ENCODE measurements around the gene MAPK10. TPM values are rescaled to one million over a fixed set of nuclear protein-coding genes. Genes with fewer than 3 reads are reported as not detected.

Gene MAPK10
- total RNA-seq, 2 donors from 2014 or later = 49.7 to 64.9 TPM

- Histone ChIP-seq H3K4me1 (replicated peaks) (no peaks in the 10 kb centered on the region), H3K4me3 (no peak overlapping the region), H3K27me3 (replicated peaks; ENCODE audit: insufficient read depth) (no peaks in the 10 kb centered on the region), H3K9me3 (no peaks in the 10 kb centered on the region), H3K36me3 (no peaks in the 10 kb centered on the region), H3K27ac (no peak overlapping the region)
- TF ChIP-seq, protein P1, sequence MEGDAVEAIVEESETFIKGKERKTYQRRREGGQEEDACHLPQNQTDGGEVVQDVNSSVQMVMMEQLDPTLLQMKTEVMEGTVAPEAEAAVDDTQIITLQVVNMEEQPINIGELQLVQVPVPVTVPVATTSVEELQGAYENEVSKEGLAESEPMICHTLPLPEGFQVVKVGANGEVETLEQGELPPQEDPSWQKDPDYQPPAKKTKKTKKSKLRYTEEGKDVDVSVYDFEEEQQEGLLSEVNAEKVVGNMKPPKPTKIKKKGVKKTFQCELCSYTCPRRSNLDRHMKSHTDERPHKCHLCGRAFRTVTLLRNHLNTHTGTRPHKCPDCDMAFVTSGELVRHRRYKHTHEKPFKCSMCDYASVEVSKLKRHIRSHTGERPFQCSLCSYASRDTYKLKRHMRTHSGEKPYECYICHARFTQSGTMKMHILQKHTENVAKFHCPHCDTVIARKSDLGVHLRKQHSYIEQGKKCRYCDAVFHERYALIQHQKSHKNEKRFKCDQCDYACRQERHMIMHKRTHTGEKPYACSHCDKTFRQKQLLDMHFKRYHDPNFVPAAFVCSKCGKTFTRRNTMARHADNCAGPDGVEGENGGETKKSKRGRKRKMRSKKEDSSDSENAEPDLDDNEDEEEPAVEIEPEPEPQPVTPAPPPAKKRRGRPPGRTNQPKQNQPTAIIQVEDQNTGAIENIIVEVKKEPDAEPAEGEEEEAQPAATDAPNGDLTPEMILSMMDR (IDR thresholded peaks at IDR 0.05) = no peak
- TF ChIP-seq POLR2A (IDR thresholded peaks at IDR 0.05) (no peak), POLR2AphosphoS5 (IDR thresholded peaks at IDR 0.05) (no peak)
- intact Hi-C loops (cut with DNase I) = loop anchor here (10.0 kb wide), 1 partner anchor 167 kb away; no protein-coding TSS in a partner anchor
- DNase-seq (ENCODE audit: low spot score) = no peak
- 87% methylated on average over 4 of the region's 4 CpGs for WGBS
Measured at GRCh38 chr4:85961887-85962286, 398.0 kb downstream of the MAPK10 start.

GRCh38 chr4:85956293-85956945, 403.4 kb downstream of the MAPK10 start:
- TF ChIP-seq POLR2A (IDR thresholded peaks at IDR 0.05) (no peak), POLR2AphosphoS5 (IDR thresholded peaks at IDR 0.05) (no peak)
- TF ChIP-seq, protein P1 (IDR thresholded peaks at IDR 0.05) = no peak
- intact Hi-C loops (cut with DNase I) = no loop called here
- no peaks in the 10 kb centered on the region for H3K36me3 ChIP-seq
- H3K27ac ChIP-seq = no peak overlapping the region
- no peaks in the 10 kb centered on the region for H3K9me3 ChIP-seq
- DNase-seq (ENCODE audit: low spot score) = no peak
- no peaks in the 10 kb centered on the region for H3K27me3 ChIP-seq (replicated peaks; ENCODE audit: insufficient read depth)
- WGBS = 92% methylated on average over 17 of the region's 17 CpGs
- H3K4me1 ChIP-seq (replicated peaks) = no peaks in the 10 kb centered on the region
- H3K4me3 ChIP-seq = no peak overlapping the region

- no peak for TF ChIP-seq POLR2AphosphoS5 (IDR thresholded peaks at IDR 0.05)
- TF ChIP-seq POLR2A (IDR thresholded peaks at IDR 0.05) = no peak
- TF ChIP-seq, protein P1 (IDR thresholded peaks at IDR 0.05) = no peak
- Histone ChIP-seq H3K9me3 (no peaks in the 10 kb centered on the region), H3K36me3 (no peaks in the 10 kb centered on the region), H3K27me3 (replicated peaks; ENCODE audit: insufficient read depth) (no peaks in the 10 kb centered on the region), H3K27ac (no peak overlapping the region), H3K4me1 (replicated peaks) (no peaks in the 10 kb centered on the region), H3K4me3 (no peak overlapping the region)
- intact Hi-C loops (cut with DNase I) = no loop called here
- no peak for DNase-seq (ENCODE audit: low spot score)
Measured at GRCh38 chr4:85955620-85956292, 404.1 kb downstream of the MAPK10 start.

- TF ChIP-seq, protein P1 (IDR thresholded peaks at IDR 0.05) = no peak
- no peak for TF ChIP-seq POLR2A (IDR thresholded peaks at IDR 0.05)
- no peak for TF ChIP-seq POLR2AphosphoS5 (IDR thresholded peaks at IDR 0.05)
- DNase-seq (ENCODE audit: low spot score) = no peak
- no peaks in the 10 kb centered on the region for H3K9me3 ChIP-seq
- H3K27ac ChIP-seq = no peak overlapping the region
- no peaks in the 10 kb centered on the region for H3K36me3 ChIP-seq
- intact Hi-C loops (cut with DNase I) = no loop called here
- no peak overlapping the region for H3K4me3 ChIP-seq
- no peaks in the 10 kb centered on the region for H3K4me1 ChIP-seq (replicated peaks)
- H3K27me3 ChIP-seq (replicated peaks; ENCODE audit: insufficient read depth) = no peaks in the 10 kb centered on the region
- WGBS = 88% methylated on average over 3 of the region's 3 CpGs
Measured at GRCh38 chr4:85953651-85954018, 406.2 kb downstream of the MAPK10 start.

Measured in prostate gland (tissue), 2 donors.